ENCODE results near the gene NAT8L.
"Not testable (repeated sequence)": the region's sequence is repeated elsewhere in the genome, so short reads cannot be mapped to it uniquely, and the experiment has no call there.

Gene NAT8L, protein sequence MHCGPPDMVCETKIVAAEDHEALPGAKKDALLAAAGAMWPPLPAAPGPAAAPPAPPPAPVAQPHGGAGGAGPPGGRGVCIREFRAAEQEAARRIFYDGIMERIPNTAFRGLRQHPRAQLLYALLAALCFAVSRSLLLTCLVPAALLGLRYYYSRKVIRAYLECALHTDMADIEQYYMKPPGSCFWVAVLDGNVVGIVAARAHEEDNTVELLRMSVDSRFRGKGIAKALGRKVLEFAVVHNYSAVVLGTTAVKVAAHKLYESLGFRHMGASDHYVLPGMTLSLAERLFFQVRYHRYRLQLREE

DNA sequence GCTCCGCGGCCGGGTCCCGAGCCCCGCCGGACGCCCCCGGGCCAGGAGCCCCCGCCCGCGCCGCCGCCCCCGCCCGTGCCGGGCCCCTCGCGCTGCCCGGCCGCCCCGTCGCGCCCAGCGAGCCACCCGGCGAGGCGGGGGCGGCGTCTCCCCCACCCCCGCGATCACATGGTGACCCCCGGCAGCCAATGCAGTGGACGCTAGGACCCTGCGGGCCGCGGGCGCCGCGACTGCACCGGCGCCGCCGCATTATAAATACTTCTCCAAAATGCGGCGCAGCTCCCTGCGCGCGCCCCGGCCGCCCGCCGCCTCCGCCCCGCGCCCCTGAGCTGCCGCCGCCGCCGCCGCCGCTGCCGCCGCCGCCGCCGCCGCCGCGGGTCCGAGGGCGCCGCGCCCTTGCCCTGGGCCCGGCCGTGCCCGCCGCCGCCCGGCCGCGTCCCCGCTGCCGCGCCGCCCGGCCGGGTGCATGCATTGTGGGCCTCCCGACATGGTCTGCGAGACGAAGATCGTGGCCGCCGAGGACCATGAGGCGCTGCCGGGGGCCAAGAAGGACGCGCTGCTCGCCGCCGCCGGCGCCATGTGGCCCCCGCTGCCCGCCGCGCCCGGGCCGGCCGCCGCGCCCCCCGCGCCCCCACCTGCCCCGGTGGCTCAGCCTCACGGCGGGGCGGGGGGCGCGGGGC lies at the start of gene NAT8L:
TSS of gene NAT8L (plus strand) at position 282 of the 680 bp plus-strand sequence. CDS start at position 467, 185 bp downstream.
- DNase-seq (ENCODE audit: extremely low read depth, insufficient read length), result no peak
- H3K27me3 ChIP-seq (replicated peaks; ENCODE audit: control insufficient read depth, insufficient read depth, low read length), result no peaks in the 10 kb centered on the region; the same call in none of the 2 replicates
- H3K36me3 ChIP-seq (ENCODE audit: control insufficient read depth, insufficient read depth, low read length), result no peaks in the 10 kb centered on the region
- H3K4me3 ChIP-seq (replicated peaks; ENCODE audit: low read depth, low read length), result no peak within 1 kb of the TSS; the same call in 1 of the 2 replicates
- TF ChIP-seq, protein P1, sequence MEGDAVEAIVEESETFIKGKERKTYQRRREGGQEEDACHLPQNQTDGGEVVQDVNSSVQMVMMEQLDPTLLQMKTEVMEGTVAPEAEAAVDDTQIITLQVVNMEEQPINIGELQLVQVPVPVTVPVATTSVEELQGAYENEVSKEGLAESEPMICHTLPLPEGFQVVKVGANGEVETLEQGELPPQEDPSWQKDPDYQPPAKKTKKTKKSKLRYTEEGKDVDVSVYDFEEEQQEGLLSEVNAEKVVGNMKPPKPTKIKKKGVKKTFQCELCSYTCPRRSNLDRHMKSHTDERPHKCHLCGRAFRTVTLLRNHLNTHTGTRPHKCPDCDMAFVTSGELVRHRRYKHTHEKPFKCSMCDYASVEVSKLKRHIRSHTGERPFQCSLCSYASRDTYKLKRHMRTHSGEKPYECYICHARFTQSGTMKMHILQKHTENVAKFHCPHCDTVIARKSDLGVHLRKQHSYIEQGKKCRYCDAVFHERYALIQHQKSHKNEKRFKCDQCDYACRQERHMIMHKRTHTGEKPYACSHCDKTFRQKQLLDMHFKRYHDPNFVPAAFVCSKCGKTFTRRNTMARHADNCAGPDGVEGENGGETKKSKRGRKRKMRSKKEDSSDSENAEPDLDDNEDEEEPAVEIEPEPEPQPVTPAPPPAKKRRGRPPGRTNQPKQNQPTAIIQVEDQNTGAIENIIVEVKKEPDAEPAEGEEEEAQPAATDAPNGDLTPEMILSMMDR (IDR thresholded peaks at IDR 0.05; ENCODE audit: insufficient read depth, low read length, poor library complexity, severe bottlenecking), result no peak

DNA sequence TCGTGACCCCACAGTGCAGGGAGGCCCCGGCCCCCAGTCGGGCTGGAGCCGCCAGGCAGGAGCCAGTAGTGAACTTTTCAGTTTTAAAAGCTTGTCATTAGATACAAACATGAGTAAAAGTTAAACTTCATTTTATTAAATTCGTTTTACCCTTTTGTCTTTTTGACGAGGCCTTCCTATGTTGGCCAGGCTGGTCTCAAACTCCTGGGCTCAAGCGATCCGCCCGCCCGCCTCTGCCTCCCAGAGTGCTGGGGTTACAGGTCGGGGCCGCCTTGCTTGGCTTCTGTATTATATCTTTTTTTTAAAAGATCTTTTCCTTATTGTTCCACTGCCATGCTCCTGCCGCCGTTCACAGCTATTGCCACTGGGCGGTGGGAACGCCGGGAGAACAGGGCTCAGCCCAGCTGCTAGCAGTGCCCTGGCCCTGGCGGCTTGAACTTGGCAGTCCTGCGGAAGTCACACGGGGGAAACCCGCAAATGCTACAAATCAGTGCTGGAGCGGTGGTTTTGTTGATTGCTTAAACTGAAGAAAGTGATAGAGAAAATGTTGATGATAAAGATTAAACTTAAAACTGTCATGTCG lies 49.4 kb upstream of the NAT8L start:
- Histone ChIP-seq H3K36me3 (ENCODE audit: control insufficient read depth, insufficient read depth, low read length) (no peaks in the 10 kb centered on the region; the same call in 1 of the 2 replicates), H3K27me3 (replicated peaks; ENCODE audit: control insufficient read depth, insufficient read depth, low read length) (no peaks in the 10 kb centered on the region), H3K4me3 (replicated peaks; ENCODE audit: low read depth, low read length) (peak overlapping the region; percentile 98)
- TF ChIP-seq, protein P1 (IDR thresholded peaks at IDR 0.05; ENCODE audit: insufficient read depth, low read length, poor library complexity, severe bottlenecking), result peak; percentile 4
- peak; percentile 56 for DNase-seq (ENCODE audit: extremely low read depth, insufficient read length)

DNA sequence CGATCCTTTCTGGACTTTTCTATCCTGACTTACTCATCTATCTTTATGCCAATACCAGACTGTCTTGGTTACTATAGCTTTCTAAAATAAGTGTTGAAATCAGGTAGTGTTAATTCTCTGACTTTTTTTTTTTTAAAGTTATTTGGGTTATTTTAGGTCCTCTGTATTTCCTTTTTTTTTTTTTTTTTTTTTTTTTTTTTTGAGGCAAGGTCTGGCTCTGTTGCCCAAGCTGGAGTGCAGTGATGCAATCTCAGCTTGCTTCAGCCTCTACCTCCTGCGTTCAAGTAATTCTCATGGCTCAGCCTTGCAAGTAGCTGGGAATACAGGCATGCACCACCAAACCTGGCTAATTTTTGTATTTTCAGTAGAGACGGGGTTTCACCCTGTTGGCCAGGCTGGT lies 47.5 kb upstream of the NAT8L start:
- no peak for DNase-seq (ENCODE audit: extremely low read depth, insufficient read length)
- TF ChIP-seq, protein P1 (IDR thresholded peaks at IDR 0.05; ENCODE audit: insufficient read depth, low read length, poor library complexity, severe bottlenecking), result no peak
- no peaks in the 10 kb centered on the region for H3K27me3 ChIP-seq (replicated peaks; ENCODE audit: control insufficient read depth, insufficient read depth, low read length)
- H3K4me3 ChIP-seq (replicated peaks; ENCODE audit: low read depth, low read length), result no peak overlapping the region
- no peaks in the 10 kb centered on the region for H3K36me3 ChIP-seq (ENCODE audit: control insufficient read depth, insufficient read depth, low read length)

DNA sequence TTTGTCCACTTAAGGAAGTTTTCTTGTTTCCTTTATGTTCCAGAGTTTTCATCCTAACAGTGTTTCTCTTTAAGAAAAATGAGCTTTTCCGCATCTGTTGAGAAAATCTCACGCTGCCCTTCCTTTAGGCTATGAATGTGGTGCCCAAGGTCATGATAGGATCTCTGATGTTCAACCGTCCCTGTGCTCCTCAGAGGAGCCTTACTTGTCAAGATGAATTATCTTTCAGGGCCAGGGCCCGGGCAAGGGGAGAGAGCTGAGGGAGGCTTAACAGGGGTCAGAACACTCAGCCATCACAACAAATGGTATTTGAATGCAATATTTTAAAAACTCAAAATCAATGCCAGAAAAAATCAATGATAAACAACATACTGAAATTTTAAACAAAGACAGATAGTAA lies 44.1 kb upstream of the NAT8L start:
- Histone ChIP-seq H3K27me3 (replicated peaks; ENCODE audit: control insufficient read depth, insufficient read depth, low read length) (no peaks in the 10 kb centered on the region; the same call in 1 of the 2 replicates), H3K4me3 (replicated peaks; ENCODE audit: low read depth, low read length) (no peak overlapping the region), H3K36me3 (ENCODE audit: control insufficient read depth, insufficient read depth, low read length) (no peaks in the 10 kb centered on the region)
- no peak for DNase-seq (ENCODE audit: extremely low read depth, insufficient read length)
- TF ChIP-seq, protein P1 (IDR thresholded peaks at IDR 0.05; ENCODE audit: insufficient read depth, low read length, poor library complexity, severe bottlenecking), result no peak

DNA sequence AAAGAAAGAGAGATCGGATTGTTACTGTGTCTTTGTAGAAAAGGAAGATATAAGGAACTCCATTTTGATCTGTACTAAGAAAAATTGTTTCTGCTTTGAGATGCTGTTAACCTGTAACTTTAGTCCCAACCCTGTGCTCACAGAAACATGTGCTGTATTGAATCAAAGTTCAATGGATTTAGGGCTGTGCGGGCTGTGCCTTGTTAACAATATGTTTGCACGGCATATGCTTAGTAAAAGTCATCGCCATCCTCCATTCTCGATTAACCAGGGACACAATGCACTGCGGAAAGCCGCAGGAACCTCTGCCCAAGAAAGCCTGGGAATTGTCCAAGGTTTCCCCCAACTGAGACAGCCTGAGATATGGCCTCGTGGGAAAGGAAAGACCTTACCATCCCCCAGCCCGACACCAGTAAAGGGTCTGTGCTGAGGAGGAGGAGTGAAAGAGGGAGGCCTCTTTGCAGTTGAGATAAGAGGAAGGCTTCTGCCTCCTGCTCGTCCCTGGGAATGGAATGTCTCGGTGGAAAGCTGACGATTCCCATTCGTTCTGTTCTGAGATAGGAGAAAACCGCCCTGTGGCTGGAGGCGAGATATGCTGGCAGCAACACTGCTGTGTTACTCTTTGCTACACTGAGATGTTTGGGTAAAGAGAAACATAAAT lies 37.6 kb upstream of the NAT8L start:
- not testable (repeated sequence) for H3K36me3 ChIP-seq (ENCODE audit: control insufficient read depth, insufficient read depth, low read length); H3K4me3 ChIP-seq (replicated peaks; ENCODE audit: low read depth, low read length); DNase-seq (ENCODE audit: extremely low read depth, insufficient read length); H3K27me3 ChIP-seq (replicated peaks; ENCODE audit: control insufficient read depth, insufficient read depth, low read length)

Data from GM06990 (cell line).